SH-SY5Y (cell line): ENCODE results near the gene HOXA1.

Experiments used
- GATA2 ChIP-seq: IDR thresholded peaks from 2 replicates; pipeline ENCODE4 v1.6.1; 2011; ENCODE audit warnings: mild to moderate bottlenecking, low read depth, low read length
- GATA3 ChIP-seq: IDR thresholded peaks from 2 replicates; pipeline ENCODE4 v1.6.1; 2011; ENCODE audit warnings: low read depth, mild to moderate bottlenecking, low read length, moderate library complexity

GRCh38 chr7:27091105-27091504, 4.7 kb downstream of the HOXA1 start:
- TF ChIP-seq GATA2 (no peak), GATA3 (no peak)
